Measurements from ENCODE around the gene ZBTB20. TPM values are rescaled to one million over a fixed set of nuclear protein-coding genes. Genes with fewer than 3 reads are reported as not detected.
A peak's percentile ranks its signal among the peaks of the same experiment; 100 is the strongest.

Gene ZBTB20
- total RNA-seq, 2 donors from 2014 or later: 112 to 120 TPM

DNA sequence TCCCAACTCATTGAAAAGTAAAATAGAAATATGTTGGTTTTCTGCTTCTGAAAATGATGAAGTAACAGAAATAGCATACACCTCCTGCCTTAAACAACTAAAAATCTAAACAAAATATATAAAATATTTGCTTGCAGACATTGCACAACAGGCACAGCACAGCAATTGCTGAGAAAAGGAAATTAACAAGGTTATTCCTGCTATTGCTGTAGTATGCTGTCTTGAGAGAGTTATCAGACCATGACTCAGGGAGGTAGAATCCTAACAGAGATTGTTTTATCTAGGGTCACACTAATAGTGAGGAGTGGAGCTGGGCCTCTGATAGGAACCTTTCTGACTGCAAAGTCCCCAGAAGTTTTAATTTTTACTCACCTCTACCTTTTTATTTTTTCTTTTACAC lies 72.6 kb downstream of the ZBTB20 start:
- no peaks in the 10 kb centered on the region for H3K27me3 ChIP-seq (replicated peaks; ENCODE audit: insufficient read depth)
- H3K27ac ChIP-seq: no peak overlapping the region
- TF ChIP-seq, protein P1, sequence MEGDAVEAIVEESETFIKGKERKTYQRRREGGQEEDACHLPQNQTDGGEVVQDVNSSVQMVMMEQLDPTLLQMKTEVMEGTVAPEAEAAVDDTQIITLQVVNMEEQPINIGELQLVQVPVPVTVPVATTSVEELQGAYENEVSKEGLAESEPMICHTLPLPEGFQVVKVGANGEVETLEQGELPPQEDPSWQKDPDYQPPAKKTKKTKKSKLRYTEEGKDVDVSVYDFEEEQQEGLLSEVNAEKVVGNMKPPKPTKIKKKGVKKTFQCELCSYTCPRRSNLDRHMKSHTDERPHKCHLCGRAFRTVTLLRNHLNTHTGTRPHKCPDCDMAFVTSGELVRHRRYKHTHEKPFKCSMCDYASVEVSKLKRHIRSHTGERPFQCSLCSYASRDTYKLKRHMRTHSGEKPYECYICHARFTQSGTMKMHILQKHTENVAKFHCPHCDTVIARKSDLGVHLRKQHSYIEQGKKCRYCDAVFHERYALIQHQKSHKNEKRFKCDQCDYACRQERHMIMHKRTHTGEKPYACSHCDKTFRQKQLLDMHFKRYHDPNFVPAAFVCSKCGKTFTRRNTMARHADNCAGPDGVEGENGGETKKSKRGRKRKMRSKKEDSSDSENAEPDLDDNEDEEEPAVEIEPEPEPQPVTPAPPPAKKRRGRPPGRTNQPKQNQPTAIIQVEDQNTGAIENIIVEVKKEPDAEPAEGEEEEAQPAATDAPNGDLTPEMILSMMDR (IDR thresholded peaks at IDR 0.05): no peak
- no peaks in the 10 kb centered on the region for H3K9me3 ChIP-seq
- H3K4me3 ChIP-seq: no peak overlapping the region
- H3K36me3 ChIP-seq: no peaks in the 10 kb centered on the region
- H3K4me1 ChIP-seq (ENCODE audit: control insufficient read depth in 1 of 2, low read depth in 2 of 2): peaks cover 10 to 24% of the 10 kb centered on the region in 2 donors
- DNase-seq (ENCODE audit: low spot score): no peak
- ATAC-seq (ENCODE audit: insufficient number of reproducible peaks, low FRiP score, low read depth): no peak

DNA sequence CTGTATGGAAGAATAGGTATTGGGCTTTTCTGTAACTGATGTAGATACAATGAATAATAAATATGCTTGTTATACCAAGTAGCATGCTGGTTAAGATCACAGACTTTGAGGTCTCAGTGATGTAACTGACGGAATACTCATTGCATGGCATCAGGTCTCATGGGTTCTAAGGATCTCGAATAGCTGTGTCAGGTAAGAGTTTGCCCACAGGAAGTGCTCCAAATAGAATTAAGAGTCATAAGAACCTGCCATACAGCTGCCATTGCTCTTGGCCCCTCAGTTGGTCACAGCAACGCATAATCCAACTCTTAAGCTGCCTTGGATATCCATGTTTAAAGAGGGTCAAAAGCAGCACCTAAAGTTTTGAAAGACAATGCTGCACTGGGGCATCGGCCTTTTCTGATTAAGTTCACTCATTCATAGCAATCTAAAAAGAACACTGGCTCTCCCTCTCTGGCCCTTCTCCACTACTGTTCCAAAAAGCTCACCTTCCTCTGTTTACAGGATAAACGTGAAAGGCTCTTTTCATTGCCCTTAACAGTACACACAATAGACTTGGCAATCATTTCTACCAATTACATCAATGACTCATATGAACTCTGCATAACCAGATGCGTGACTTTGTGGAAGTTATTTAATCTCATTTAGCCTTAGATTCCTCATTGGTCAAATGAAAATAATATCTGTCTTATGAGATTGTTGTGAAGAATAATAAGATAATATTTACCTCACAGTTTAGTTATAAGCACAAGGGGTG lies 74.6 kb downstream of the ZBTB20 start:
- DNase-seq (ENCODE audit: low spot score) (no peak), ATAC-seq (ENCODE audit: insufficient number of reproducible peaks, low FRiP score, low read depth) (no peak)
- H3K27me3 ChIP-seq (replicated peaks; ENCODE audit: insufficient read depth): no peaks in the 10 kb centered on the region
- peaks cover 21 to 38% of the 10 kb centered on the region in 2 donors for H3K4me1 ChIP-seq (ENCODE audit: control insufficient read depth in 1 of 2, low read depth in 2 of 2)
- TF ChIP-seq, protein P1 (IDR thresholded peaks at IDR 0.05): no peak
- no peak overlapping the region for H3K4me3 ChIP-seq
- H3K27ac ChIP-seq: no peak overlapping the region
- H3K36me3 ChIP-seq: no peaks in the 10 kb centered on the region
- no peaks in the 10 kb centered on the region for H3K9me3 ChIP-seq

DNA sequence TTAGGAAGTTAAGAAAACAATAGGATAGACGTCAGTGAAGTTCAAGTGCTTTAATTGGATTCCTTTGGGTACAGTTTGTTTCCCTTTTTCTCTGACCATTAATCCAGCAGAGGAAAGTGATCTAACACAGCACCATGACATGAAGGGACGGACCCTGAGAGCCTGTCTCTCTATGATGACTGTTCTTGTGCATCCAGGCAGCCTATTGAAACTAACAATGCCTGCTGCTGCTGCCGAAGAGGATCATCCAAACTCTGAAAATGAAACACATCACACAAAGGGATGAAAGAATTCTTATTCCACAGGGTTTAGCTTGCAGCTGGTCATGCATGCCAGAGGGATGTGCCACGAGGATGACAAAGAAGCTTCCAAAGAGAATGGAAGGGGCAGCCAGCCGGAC lies 75.5 kb downstream of the ZBTB20 start:
- TF ChIP-seq, protein P1 (IDR thresholded peaks at IDR 0.05): no peak
- peak overlapping the region in 1 of 2 donors; percentile 46 for H3K27ac ChIP-seq
- peak overlapping the region; percentile 43 for H3K4me3 ChIP-seq
- peak; percentile 24 for ATAC-seq (ENCODE audit: insufficient number of reproducible peaks, low FRiP score, low read depth)
- no peaks in the 10 kb centered on the region for H3K9me3 ChIP-seq
- H3K27me3 ChIP-seq (replicated peaks; ENCODE audit: insufficient read depth): no peaks in the 10 kb centered on the region
- H3K4me1 ChIP-seq (ENCODE audit: control insufficient read depth in 1 of 2, low read depth in 2 of 2): peaks cover 21 to 38% of the 10 kb centered on the region in 2 donors
- no peak for DNase-seq (ENCODE audit: low spot score)
- no peaks in the 10 kb centered on the region for H3K36me3 ChIP-seq

DNA sequence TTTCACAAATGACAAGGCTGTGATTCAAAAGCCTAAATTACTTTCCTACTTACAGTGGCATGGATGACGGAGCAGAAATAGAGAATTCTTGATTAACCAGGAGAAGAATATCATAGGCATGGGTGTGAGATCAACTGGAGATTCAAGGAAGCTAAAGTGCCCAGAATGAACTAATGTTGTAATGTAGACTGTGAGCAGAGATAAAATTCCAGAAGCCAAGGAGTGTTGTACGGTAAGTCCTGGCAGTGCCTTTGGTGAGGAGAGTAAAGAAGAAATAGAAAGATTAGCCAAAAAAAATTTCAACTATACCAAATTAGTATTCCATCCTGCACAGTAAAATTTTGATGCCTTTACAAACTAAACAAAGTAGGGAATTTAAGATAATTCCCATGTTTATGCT lies 75.9 kb downstream of the ZBTB20 start:
- TF ChIP-seq, protein P1 (IDR thresholded peaks at IDR 0.05): no peak
- DNase-seq (ENCODE audit: low spot score): no peak
- Histone ChIP-seq H3K9me3 (no peaks in the 10 kb centered on the region), H3K27ac (peak overlapping the region in 1 of 2 donors; percentile 46), H3K4me1 (ENCODE audit: control insufficient read depth in 1 of 2, low read depth in 2 of 2) (peaks cover 21 to 38% of the 10 kb centered on the region in 2 donors), H3K4me3 (peak overlapping the region; percentile 43), H3K27me3 (replicated peaks; ENCODE audit: insufficient read depth) (no peaks in the 10 kb centered on the region), H3K36me3 (no peaks in the 10 kb centered on the region)
- ATAC-seq (ENCODE audit: insufficient number of reproducible peaks, low FRiP score, low read depth): peak; percentile 5

DNA sequence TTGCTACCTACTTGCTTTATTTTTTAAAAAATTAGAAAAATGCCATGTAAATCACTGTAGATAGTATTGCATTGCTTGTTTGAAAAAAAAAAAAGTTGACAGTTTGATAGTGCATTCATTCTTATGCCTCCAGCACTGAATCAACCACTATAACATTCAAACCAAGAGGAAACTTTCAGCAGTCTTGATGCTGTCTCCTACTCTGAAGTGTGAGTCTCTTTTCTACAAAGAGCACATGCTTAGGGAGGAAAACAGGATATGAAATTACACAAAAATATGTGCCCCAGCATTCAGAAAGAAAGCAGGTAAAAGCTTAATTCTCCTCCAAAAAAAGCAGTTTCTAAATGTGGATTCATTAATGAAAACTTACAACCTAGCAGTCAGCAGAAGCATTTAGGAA lies 78.3 kb downstream of the ZBTB20 start:
- Histone ChIP-seq H3K9me3 (no peaks in the 10 kb centered on the region), H3K4me3 (peak overlapping the region; percentile 17), H3K4me1 (ENCODE audit: control insufficient read depth in 1 of 2, low read depth in 2 of 2) (peaks cover 16 to 38% of the 10 kb centered on the region in 2 donors), H3K27ac (peak overlapping the region in 1 of 2 donors; percentile 19), H3K36me3 (no peaks in the 10 kb centered on the region), H3K27me3 (replicated peaks; ENCODE audit: insufficient read depth) (no peaks in the 10 kb centered on the region)
- TF ChIP-seq, protein P1 (IDR thresholded peaks at IDR 0.05): no peak
- ATAC-seq (ENCODE audit: insufficient number of reproducible peaks, low FRiP score, low read depth) (no peak), DNase-seq (ENCODE audit: low spot score) (no peak)
